NCI-H446 treated with DMSO at 0.1 percent for 48 hours (cell line): ENCODE measurements around the gene KRTAP5-3.

ENCODE experiments used
- DNase-seq: peaks from one replicate; lab custom pipeline; 2025; lab: John Stamatoyannopoulos, UW

KRTAP5-3 gene

DNA sequence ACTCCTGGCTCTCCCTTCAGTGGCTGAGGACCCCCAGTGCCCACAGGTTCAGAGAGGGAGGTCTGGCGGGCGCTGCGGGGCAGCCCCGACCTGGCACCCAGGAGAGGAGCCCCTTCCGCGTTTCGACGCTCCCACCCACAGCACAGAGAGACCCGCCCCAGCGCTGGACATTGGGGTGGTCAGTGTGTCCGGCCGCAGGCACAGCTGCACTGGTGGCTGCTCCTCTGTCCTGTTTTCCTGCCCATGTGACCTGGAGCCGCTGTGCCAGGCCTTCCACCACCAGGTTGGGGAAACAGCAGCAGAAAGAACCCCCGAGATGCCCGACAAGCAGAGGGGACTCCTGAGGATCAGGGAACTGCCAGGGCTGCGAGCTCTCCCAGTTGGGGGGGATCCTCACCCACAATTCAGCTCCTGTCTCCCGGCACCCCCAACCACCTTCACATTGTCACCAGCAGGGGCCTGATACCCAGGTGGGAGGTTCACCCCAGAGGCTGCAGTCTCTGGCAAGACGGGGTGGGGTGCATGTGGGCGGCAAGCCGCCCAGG is 35.0 kb upstream of the KRTAP5-3 start:
- no peak for DNase-seq

DNA sequence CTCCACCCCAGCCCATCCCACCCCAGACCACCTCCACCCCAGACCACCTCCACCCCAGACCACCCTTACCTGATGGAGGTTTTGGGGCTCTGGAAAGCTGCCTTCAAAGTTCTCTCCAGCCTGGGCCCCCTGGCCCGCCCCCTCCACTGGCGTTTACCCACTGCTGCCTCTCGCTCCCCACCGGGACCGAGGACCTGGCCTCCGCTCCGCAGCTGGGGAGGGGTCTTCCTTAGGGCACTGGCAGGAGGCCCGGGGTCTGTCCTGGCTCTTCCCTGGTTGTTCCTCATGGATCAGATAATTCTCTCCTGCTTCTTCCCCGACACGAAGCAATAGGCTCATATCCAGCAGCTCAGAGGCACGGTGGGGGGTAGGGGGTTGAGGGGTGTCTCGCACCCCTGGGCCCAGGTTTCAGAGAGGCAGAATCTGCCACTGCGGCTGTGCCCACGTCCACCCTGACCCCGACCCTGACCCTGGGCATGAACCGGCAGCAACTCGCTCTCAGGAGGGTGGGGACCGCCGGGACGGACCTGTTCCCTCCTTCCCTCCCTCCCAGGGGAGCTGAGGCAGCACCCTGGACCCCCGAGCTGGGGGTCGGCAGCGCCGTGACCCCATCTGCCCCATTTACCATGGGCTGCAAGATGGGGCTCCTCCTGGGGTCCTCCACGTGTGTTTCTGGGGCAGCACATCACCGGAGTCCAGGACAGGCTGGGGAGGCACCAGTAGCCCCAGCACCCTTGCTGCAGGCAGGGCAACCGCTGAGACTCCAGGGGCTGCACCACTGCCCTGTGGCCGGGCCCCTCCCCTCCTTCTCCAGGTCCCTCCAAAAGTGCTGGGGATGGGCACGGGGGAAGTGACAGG is 34.3 kb upstream of the KRTAP5-3 start:
- DNase-seq: no peak

DNA sequence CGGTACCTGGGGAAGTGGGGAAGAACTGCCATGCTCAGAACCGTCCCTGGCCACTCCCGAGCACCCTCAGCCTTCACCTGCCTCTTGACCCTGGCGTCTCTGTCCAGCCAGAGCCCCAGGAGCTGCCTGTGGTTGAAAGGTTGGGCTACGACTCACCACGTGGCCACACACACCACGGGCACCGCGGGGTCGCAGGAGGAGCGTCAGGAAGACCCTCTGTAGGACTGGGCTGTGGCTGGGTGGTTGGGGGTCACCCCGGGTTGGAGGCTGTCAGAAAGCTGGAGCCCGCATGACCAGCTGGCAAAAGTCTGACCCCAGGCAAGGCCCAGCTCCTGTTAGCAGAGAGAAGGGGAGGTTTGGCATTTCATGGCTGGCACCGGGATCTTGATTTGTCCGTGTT is 32.8 kb upstream of the KRTAP5-3 start:
- DNase-seq: no peak

DNA sequence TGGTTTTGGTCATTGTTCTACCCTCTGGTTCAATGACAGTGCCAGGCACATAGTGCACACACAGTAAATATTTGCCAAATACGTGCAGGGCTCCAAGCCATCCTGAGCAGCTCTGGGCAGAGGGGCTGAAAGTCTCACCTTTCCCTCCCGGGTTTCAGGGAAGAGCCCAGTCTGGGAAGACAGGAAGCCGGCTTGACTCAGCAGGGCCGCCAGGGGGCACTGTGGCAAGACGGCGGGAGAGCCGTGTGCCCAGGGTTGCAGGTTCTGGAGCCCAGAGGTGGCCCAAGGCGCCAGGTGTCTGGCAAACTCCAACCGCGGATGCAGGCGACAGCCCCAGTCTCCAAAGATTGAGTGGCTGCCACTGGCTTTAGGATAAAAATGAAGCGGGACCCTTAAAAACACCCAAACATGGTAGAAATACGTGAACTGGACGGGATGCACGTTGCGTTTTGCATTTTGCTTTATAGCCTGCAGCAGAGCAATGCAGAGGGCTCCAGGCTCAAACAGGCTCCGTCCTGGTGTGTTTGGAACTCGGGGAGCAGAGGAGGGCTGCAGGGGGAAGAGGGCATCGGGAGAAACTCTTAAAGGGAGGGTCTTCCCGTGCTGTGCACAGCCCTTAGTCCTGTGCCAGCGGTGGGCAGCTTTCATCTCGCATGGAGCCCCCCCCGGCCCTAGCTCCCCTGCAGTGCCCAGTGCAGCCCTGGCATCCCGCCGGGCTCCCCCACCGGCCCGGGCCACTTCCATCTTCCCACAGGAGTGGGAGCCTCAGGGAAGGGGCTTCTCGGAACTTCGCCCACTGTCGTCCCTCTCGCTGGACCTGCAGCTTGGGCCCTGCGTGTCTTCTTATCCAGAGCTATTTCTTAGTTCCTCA is 32.0 kb upstream of the KRTAP5-3 start:
- DNase-seq: no peak

DNA sequence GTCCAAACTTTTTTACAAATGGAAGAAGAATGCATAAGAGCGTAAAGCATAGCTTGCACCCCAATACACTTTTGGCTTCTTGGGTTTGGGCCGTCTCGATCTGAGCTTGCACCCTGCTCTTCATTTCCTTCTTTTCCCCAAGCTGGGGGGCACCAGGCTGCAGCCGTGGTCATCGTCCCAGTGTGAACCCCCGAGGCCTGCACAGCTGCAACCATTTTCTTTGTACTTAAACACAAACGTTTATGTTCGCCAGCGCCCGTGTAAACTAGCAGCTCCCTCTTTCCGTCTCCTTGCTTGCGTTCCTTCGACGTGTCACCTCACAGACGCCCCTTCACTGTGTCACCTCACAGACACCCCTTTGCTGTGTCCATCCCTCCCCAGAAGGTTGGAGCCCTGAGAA is 31.4 kb upstream of the KRTAP5-3 start:
- no peak for DNase-seq

DNA sequence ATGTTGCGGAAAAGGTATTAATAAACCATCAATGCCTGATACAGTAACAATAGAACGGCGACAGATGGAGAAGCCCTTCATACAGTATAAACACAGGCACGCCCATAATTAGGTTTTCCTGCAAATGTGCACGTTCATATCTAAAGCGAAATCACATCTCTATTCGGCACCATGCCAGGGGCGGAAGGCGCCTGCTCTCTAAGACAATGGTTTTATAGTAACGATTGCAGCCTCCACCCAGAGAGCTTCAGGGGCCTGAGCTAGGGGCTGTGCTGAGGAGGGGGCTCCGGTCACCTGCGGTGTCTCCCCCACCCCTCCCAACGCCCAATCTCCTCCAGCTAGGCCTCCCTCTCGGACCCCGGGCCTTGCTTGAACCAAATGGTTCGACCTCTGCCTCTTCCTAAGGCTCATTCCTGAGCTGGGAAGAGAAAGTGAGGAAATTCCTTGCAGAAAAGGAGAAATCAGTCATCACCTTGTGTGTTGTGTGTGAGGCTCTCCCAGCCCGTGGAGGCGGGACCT is 30.9 kb upstream of the KRTAP5-3 start:
- DNase-seq: no peak

DNA sequence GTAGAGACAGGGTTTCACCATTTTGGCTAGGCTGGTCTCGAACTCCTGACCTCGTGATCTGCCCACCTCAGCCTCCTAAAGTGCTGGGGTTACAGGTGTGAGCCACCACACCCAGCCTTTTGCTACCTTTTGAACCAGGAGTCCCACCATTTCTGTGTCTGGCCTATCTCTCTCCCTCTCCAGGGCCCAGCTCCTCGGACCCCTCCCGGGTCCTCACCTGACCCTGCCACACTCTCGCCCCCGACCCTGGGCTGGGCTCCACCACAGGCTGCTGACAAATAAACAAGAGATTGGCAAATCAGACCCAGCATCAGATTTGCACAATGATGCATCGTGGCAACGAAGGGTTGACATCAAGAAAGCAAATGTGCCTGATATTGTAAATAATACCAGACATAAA is 30.1 kb upstream of the KRTAP5-3 start:
- no peak for DNase-seq

DNA sequence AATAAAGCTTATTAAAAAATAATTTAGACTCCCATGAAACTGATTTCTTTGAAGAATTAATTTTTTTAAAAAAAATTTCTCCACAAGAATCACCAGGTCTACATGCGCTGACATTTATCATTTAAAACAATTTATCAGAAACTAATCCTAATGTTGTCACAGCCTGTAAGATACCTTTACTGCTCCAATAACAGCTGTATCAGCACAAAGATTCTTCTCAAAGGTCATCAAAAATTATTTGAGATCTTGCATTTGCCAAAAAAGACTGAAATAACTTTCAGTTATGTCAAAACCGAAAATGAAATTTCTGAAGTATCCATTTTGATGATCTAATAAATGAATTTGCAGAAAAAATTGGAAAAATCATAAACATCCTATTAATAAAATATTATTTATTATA is 29.4 kb upstream of the KRTAP5-3 start:
- DNase-seq: no peak

DNA sequence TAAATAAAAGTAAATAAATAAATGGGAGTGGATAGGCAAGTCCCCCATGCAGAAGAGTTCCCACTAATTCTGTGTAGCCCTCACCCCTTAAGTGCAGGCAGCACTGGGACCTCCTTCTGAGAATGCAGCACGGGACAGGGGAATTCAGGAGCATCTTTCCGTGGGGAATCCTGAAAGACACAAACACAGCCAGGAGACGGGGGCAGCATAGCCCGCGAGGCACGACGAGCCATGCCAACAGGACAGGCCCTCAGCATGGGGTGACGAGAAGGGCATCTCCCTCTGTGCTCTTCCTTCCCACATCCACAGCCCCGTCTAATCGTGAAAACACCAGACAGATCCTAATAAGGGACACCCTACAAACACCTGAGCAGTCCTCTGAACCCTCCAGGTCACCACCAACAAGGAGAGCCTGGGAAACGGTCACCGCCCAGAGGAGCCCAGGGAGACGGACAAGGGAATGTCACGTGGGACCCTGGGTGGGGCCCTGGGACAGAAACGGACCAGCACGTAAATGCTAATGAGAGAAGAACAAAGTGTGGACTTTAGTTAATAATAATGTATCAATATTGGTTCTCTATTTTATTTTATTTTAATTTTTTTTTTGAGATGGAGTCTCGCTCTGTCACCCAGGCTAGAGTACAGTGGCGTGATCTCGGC is 28.2 kb upstream of the KRTAP5-3 start:
- no peak for DNase-seq

DNA sequence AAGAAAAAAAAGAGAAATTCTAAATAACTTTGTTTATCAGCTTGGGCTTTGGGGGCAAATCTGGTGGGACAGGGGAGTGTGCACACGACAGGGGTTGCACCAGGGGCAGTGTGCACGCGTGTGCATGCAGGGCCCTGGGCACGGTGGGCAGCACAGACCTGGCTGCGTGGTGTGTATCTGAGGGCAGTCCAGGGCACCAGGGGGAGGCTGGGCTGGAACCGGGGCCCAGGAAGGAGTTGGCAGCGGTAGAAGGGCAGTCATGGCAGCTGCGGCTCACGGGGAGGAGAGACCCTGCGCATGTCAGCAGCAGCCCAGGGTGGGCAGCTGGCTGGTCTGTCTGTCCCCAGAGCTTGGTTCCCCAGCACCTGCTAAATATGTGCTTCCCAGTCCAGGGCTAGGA is 25.6 kb upstream of the KRTAP5-3 start:
- no peak for DNase-seq

DNA sequence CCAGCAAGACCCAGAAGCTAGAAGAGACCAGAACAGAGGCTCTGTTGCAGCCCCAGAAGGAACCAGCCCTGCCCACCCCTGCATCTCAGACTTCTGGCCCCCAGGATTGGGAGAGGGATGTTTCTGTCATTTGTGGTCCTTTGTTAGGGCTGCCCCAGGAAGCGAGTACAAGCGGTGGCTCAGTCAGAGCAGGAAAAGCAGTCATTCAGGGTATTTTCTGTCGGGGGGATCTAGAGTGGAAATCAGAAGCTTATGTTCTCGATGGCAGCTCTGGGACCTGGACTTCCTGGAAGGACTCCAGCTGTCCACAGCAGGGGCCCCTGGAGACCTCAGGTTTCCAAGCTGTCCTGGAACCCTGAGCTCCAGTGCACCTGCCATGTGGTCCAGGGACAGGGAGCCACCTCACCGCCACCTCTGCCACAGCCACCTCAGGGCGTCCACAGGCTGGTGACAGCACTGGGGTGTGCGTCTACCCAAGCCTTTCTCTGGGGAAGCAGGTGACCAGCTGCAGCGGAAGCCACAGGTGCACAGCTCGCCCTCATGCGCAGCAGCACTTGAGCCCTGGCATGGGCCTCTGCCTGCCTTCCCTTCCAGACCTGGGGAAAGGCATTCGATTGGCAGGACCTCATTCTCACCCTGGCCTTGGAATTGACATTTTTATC is 23.9 kb upstream of the KRTAP5-3 start:
- no peak for DNase-seq

DNA sequence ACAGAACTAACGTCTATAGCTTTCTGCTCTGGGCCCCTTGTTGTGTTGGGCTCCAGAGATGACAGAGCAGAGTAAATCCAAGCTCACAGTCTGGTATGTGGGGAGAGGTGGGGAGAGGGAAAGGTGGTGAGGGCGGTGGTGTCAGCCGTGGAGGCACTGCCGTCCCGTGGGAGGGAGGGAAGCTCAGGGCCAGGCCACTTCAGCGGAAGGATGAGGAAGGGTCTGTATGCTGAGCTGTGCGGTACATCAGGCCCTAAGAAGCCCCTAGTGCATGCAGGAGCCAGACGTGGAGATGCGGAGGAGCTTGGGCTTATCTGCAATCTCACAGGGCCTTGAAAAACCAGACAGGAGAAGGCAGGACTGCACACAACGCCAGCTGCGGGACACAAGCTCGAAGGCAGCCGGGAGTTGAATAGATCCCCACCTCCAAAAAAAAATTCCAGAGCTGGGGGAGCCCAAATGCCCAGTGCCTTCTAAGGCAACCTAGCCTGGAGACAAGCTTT is 22.9 kb upstream of the KRTAP5-3 start:
- no peak for DNase-seq

DNA sequence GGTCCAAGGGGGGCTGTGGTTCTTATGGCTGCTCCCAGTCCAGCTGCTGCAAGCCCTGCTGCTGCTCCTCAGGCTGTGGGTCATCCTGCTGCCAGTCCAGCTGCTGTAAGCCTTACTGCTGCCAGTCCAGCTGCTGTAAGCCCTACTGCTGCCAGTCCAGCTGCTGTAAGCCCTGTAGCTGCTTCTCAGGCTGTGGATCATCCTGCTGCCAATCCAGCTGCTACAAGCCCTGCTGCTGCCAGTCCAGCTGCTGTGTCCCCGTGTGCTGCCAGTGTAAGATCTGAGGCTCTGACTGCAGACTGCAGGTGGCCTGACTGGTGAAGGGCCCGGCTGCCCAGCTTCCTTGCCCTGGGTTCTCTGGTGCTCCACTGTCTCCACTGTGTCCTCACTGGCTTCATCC is 22.0 kb upstream of the KRTAP5-3 start:
- DNase-seq: no peak

DNA sequence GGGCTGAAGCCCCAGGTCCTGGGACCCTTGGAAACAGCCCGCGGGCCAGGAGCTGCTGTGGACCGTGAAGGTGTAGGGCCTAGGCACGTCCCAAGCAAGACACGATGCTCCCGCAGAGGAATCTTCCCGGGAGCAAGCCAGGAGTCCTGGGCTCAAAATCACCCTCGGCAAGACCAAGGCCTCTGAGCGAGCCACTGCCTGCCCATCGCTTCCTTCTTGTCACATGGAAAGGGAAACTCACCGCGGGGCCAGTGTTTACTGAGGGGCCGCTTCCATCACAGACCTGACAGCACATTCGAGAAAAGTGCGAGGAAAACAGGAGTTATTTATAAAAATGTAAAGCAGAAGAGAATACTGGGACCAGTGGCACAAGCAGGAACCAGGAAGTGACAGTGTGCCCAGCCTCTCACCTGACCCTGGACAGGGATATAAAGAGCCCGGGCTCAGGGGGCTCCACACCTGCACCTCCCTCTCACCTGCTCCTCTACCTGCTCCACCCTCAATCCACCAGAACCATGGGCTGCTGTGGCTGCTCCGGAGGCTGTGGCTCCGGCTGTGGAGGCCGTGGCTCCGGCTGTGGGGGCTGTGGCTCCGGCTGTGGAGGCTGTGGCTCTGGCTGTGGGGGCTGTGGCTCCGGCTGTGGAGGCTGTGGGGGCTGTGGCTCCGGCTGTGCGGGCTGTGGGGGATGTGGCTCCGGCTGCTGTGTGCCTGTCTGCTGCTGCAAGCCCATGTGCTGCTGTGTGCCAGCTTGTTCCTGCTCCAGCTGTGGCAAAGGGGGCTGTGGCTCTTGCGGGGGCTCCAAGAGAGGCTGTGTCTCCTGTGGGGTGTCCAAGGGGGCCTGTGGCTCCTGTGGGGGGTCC is 21.3 kb upstream of the KRTAP5-3 start, which contains the start of gene KRTAP5-5:
Gene KRTAP5-5, plus strand, starts transcription at position 450 of the 860 bp plus-strand sequence. Its CDS starts 66 bp downstream, at position 516.
- no peak for DNase-seq

DNA sequence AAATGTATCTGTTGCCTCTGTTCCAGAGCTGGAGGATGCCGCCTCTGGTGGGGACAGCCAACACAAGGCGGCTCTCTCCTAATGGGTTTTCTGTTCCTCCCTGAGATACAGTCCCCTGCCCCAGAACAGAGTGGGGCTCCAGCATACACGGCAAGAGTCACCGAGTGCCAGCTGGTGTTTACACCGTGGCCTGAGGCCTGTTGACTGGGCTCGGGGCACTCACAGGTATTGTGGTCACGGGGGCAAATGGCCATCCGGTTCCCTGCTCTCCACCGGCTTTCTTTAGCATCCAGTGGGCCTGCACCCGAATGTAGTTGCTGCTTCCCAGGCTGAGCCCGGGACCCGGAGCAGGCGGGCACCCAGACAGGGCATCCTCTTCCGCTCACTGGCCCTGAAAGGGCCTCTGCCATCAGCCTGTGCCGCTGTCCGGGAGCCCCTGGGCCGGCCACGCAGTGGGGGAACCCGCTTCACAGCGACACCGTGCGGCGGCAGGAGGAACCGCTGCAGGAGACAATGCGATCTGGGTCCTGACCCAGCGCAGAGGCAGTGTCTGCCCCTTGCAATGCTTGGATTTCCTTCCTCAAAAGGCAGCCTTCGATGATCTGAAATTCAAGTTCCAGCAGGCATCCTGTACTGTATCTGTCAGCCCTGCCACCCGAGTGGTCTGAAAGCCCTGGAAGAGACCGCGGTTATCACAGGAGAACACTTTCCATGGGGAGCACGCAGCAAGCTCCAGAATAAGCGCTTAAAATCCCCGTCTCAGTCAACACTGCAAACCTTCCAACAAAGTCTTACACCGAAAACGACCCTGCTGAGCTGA is 20.5 kb upstream of the KRTAP5-3 start:
- no peak for DNase-seq

DNA sequence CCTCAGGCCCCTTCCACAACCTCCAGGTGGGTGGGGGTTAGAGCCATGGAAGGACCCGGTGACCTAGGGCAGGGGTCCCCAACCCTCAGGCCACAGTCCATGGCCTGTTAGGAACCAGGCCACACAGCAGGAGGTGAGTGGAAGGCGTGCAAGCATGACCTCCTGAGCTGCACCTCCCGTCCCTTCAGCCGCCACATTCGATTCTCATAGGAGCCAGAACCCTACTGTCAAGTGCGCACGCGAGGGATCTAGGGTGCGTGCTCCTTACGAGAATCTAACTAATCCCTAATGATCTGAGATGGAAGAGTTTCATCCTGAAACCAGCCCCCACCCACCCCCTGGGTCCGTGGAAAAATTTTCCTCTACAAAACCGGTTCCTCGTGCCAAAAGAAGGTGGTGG is 17.3 kb upstream of the KRTAP5-3 start:
- DNase-seq: no peak

DNA sequence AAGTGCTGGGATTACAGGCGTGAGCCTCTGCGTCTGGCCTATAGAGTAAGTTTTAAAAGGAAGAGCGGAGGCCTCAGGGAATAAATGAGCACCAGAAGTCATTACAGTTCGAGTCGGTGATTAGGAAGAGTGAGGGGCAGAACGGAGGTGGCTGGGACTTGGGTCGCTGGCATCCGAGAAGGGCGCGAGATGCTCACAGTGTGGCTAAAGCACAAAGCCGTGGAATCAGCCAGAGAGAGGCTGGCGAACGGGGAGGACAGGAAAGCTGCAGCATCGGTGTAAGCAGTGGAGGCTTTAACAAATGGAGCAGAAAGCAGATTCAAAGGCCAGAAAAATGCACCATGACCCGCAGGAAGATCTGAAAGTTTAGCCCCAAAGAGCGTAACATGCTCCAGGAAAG is 16.4 kb upstream of the KRTAP5-3 start:
- DNase-seq: no peak

DNA sequence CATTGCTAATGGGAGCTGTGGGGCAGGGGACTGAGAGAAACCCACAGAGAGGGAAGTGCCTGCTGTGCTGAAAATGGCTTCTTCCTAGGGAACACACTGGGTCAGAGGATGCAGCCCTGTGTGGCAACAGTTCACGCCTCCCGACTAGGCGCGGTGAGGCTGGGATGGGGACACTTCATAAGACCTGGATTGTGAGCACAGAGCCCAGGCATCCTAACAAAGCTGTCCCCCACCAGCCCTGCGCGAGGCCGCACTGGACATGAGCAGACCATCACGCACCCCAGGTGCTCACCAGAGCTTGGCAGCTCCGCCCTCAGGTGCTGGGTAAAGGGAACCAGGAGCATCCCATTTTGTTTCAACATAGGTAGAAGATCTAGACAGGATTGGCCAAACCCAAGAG is 15.5 kb upstream of the KRTAP5-3 start:
- no peak for DNase-seq

DNA sequence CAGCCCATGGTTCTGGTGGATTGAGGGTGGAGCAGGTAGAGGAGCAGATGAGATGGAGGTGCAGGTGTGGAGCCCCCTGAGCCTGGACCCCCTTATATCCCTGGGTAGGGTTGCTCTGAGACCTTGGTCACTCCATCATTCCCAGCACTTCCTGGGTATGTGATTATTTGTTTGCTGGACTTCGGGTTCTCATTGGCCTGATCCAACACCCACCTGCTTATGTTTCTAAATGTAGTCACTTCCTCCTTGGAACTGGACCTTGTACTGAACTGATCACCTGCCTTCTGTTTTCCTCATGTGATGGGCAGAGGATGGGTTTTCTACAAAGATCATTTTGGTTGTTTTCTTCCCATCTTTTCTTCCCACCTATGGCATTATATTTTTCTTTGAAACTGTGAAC is 13.8 kb upstream of the KRTAP5-3 start, which contains the start of gene KRTAP5-4:
Gene KRTAP5-4, minus strand, starts transcription at position 53 of the 400 bp plus-strand sequence. Its CDS starts 45 bp downstream, at position 8.
- DNase-seq: no peak
